HS-5 (cell line): Measurements from ENCODE around the gene COPB2.
A peak's percentile ranks its signal among the peaks of the same experiment; 100 is the strongest.
"Not testable (repeated sequence)": the region's sequence is repeated elsewhere in the genome, so short reads cannot be mapped to it uniquely, and the experiment has no call there.

Experiments used
- DNase-seq: peaks from one replicate; pipeline ENCODE4 v3.0.0-alpha.2; 2012; ENCODE audit warnings: low read depth

Gene COPB2

GRCh38 chr3:139389552-139390368 is at the start of gene COPB2:
Gene COPB2 (minus strand): TSS chr3:139389647. CDS start chr3:139389550, 97 bp downstream.
- peak; percentile 95 for DNase-seq

GRCh38 chr3:139434764-139435307 is 45.4 kb upstream of the COPB2 start:
- no peak for DNase-seq

GRCh38 chr3:139434228-139434627 is 44.8 kb upstream of the COPB2 start:
- no peak for DNase-seq

- no peak for DNase-seq
Observed at GRCh38 chr3:139433089-139433488, 43.6 kb upstream of the COPB2 start.

GRCh38 chr3:139430493-139430892 is 41.0 kb upstream of the COPB2 start:
- DNase-seq: no peak

- DNase-seq: peak; percentile 40
Observed at GRCh38 chr3:139427283-139428060, 38.0 kb upstream of the COPB2 start.

- DNase-seq: no peak
Observed at GRCh38 chr3:139425745-139426400, 36.4 kb upstream of the COPB2 start.

GRCh38 chr3:139423232-139423631 is 33.8 kb upstream of the COPB2 start:
- no peak for DNase-seq

- no peak for DNase-seq
Observed at GRCh38 chr3:139421460-139421859, 32.0 kb upstream of the COPB2 start.

GRCh38 chr3:139421040-139421439 is 31.6 kb upstream of the COPB2 start:
- DNase-seq: no peak

GRCh38 chr3:139418144-139418543 is 28.7 kb upstream of the COPB2 start:
- no peak for DNase-seq

GRCh38 chr3:139416275-139416674 is 26.8 kb upstream of the COPB2 start:
- DNase-seq: no peak

GRCh38 chr3:139414608-139415224 is 25.3 kb upstream of the COPB2 start:
- no peak for DNase-seq

GRCh38 chr3:139412891-139413290 is 23.4 kb upstream of the COPB2 start:
- DNase-seq: not testable (repeated sequence)

- DNase-seq: not testable (repeated sequence)
Observed at GRCh38 chr3:139401155-139401554, 11.7 kb upstream of the COPB2 start.

- no peak for DNase-seq
Observed at GRCh38 chr3:139396707-139397106, 7.3 kb upstream of the COPB2 start.

- no peak for DNase-seq
Observed at GRCh38 chr3:139394116-139394515, 4.7 kb upstream of the COPB2 start.

GRCh38 chr3:139388821-139389551 is 461 bp downstream of the COPB2 start:
- DNase-seq: peak; percentile 4

- DNase-seq: no peak
Observed at GRCh38 chr3:139388077-139388476, 1.4 kb downstream of the COPB2 start.

GRCh38 chr3:139382291-139382690 is 7.2 kb downstream of the COPB2 start:
- not testable (repeated sequence) for DNase-seq

- no peak for DNase-seq
Observed at GRCh38 chr3:139380575-139380974, 8.9 kb downstream of the COPB2 start.
